GM12873 (cell line): Measurements from ENCODE around the gene LGMN.

Source experiments
- TF ChIP-seq, protein P1 (sequence below): IDR thresholded peaks from 2 replicates; pipeline ENCODE4 v1.5.1; 2012; ENCODE audit warnings: low read depth, mild to moderate bottlenecking, moderate library complexity, low read length, control low read depth; ENCODE audit not compliant: insufficient read depth; ENCODE audit errors: missing control alignments

LGMN gene

DNA sequence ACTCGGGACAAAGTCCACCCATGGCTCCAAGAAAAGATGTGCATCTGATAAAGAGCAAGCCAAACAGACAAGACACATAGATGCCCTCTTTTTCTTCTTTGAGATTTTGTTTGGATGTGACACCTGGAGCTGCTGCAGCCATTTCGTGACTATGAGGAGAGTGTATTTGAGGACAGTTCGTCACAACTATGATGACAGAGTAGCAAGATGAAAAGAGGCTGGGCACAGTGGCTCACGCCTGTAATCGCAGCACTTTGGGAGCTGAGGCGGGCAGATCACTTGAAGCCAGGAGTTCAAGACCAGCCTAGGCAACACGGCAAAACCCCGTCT, 21.5 kb downstream of the LGMN start:
- TF ChIP-seq, protein P1, sequence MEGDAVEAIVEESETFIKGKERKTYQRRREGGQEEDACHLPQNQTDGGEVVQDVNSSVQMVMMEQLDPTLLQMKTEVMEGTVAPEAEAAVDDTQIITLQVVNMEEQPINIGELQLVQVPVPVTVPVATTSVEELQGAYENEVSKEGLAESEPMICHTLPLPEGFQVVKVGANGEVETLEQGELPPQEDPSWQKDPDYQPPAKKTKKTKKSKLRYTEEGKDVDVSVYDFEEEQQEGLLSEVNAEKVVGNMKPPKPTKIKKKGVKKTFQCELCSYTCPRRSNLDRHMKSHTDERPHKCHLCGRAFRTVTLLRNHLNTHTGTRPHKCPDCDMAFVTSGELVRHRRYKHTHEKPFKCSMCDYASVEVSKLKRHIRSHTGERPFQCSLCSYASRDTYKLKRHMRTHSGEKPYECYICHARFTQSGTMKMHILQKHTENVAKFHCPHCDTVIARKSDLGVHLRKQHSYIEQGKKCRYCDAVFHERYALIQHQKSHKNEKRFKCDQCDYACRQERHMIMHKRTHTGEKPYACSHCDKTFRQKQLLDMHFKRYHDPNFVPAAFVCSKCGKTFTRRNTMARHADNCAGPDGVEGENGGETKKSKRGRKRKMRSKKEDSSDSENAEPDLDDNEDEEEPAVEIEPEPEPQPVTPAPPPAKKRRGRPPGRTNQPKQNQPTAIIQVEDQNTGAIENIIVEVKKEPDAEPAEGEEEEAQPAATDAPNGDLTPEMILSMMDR, result no peak

DNA sequence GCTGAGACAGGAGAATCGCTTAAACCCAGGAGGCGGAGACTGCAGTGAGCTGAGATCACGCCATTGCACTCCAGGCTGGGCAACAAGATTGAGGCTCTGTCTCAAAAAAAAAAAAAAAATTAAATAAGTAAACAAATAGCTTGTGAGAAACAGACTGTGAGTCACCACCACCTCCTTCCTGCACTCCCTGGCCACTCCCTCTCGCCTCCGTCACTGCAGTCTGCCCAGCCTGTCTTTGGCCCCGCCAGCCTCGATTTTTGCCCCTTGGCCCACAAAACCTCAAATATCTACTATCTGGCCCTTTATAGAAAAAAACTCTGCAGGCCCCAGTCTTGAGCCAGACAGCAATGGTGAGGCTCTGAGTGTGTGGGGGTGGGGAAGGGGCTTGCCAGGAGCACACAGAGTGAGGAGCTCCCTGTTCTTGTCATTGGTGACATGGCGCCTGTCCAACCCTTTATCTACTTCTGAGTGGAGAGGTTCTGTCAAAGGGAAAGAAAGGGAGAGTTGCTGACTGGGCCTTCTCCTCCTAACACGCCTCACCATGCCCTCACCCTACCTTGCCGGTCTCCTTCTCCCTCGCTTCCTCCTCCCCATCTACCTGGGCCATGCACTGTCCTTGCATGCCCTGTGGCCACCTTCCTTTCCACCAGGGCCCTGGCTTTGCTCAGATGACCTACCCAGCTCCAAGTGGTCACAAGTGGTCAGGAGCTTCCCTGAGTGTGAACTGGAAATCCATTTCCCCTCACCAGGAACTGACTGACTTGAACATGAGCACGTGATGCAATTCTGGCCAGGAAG, 22.1 kb downstream of the LGMN start:
- TF ChIP-seq, protein P1, result no peak

DNA sequence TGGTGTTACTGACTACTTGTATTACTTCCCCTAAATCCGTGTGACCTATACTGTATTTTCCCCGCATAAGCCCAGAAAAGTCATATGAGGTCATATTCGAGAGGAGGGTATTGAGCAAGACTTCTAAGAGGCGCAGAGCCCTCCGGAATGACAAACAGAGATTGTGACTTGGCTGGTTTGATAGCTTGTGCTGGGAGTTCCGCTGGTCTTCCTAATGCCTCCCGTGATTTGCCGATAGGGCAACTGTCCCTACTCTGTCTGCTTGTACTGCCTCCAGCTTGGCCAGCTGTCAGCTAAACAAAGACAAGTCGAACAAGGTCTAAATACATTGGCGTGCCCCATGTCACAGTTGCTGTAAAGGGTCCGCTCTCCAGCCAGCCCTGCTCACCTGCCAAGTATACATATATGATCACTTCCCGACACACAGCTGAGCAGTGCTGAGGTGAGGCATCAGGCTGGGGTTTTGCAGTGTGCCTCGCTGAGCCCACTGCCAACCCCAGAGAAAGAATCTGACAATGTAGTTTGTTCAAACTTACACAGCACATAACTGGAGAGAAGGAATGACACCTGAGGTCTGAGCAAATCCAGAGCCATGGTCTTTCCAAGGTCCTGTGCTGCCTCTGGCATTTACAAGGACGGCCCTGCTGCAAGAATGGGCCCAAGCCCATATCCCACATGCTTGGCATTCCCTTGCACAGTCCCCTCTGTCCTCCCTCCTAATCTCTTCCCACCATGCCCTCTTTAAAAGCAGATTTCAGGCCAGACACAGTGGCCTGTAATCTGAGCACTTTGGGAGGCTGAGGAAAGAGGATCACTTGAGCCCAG, 23.7 kb downstream of the LGMN start:
- TF ChIP-seq, protein P1, result no peak

DNA sequence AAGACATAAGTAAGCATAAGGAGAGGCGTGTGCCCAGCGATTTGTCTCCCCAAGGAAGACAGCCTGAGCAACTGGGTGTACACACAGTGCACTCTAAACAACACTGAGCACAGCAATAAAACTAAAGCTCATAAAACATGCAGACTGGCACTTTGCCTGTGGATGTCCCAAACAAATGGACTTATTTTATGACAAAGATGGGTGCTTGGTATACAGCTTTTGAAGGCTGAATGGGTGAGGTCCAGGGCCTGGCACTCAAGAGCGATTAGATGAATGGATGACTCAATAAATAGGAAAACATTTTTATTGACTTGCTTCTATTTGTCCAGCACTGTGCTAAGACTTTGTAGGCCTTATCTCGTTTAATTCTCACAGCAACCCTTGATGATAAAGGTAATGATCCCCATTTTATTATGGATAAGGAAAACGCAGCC, 28.5 kb downstream of the LGMN start:
- TF ChIP-seq, protein P1, result no peak

DNA sequence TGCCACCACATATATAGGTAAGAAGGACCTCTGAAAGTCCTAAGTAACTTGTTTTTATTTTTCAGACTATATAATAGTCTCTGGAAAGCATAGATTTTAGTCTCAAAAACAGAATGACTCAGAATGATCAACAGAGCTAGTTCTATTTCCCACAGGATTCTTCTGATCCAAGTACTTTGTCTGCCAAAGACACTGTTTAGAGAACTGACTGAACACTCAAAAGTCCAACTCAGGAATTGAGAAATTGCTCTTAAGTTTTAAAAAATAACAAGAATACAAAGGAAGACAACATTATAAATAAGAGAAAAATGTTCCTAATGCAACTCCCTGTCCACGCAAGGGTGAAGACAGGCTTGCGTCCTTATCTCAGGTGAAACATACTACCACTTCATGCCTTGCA, 29.0 kb downstream of the LGMN start:
- TF ChIP-seq, protein P1, result no peak

DNA sequence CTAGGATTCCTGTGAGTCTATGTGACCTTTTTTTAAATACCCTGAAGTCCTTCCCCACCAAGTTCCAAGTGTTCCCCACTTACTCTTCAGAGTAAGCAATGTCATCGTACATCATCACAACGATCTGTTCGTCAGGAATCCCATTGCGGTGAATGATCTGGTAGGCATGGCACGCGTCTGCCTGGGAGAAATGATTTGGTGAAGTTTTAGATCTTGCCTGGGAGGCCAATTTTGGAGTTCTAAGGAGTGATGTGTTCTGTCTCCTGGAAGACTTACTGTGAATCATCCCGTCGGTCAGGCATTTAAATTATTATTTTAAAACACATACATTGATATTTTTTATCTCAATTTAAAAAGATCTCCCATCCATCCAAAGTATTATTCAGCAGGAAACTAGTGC, 29.8 kb downstream of the LGMN start:
- TF ChIP-seq, protein P1, result no peak

DNA sequence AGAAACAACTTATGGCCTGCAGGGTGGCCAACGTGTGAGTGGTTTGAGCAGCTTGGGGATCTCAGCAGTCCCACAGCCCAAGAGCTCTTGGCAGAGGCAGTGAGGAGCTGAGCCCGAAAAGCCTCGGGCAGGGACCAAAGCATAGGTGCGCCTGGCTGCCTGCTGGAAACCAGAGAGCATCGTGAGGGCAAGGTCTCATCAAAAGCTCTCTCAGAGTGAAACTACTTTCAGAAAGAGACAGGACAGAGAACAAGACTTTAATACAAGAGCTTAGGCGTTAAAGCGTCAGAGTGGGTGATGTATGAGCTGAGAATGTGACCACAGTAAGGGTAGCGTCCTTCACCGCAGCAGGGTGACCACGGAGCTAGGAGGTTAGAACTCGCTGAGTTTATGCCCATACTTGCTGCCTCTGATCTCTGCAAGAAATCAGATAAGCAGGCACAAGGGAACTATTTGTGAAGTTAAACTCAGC, 30.8 kb downstream of the LGMN start:
- TF ChIP-seq, protein P1, result no peak
